ENCODE data around the gene SOAT2.

DNA sequence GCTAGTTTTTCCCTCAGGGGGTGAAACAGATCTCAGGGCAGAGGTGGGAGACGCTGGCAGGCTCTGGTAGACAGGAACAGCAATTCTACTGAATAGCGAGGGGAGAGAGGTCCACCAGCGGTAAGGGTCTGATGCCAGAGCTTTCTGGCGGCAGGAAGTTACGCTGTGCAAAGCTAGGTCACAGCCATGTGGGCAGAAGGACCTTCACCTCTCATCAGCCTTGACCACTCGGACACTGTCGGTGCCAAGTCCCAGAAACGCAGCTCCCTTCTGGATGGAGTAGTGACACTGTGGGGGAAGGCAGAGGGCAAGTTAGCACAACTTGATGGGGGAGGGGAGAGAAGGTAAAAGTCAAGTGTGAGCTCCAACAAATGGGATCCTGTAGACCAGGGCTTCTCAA lies 66.9 kb downstream of the SOAT2 start:
- TF ChIP-seq, protein P1, sequence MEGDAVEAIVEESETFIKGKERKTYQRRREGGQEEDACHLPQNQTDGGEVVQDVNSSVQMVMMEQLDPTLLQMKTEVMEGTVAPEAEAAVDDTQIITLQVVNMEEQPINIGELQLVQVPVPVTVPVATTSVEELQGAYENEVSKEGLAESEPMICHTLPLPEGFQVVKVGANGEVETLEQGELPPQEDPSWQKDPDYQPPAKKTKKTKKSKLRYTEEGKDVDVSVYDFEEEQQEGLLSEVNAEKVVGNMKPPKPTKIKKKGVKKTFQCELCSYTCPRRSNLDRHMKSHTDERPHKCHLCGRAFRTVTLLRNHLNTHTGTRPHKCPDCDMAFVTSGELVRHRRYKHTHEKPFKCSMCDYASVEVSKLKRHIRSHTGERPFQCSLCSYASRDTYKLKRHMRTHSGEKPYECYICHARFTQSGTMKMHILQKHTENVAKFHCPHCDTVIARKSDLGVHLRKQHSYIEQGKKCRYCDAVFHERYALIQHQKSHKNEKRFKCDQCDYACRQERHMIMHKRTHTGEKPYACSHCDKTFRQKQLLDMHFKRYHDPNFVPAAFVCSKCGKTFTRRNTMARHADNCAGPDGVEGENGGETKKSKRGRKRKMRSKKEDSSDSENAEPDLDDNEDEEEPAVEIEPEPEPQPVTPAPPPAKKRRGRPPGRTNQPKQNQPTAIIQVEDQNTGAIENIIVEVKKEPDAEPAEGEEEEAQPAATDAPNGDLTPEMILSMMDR (IDR thresholded peaks at IDR 0.05) = no peak
- TF ChIP-seq POLR2A (IDR thresholded peaks at IDR 0.05) = no peak
